Aorta (tissue), 5 donors: ENCODE data around the gene TERT. TPM values are rescaled to one million over a fixed set of nuclear protein-coding genes. Genes with fewer than 3 reads are reported as not detected.
A peak's percentile ranks its signal among the peaks of the same experiment; 100 is the strongest.
"Not testable (repeated sequence)": the region's sequence is repeated elsewhere in the genome, so short reads cannot be mapped to it uniquely, and the experiment has no call there.

Source experiments
- ATAC-seq: fragments of 200-7000 bp; cut with Tn5 transposase; one replicate; pipeline ENCODE4 v1.9.1; 2022; ENCODE audit warnings: moderate library complexity; ENCODE audit not compliant: low FRiP score
- DNase-seq, 2 donors: peaks; one replicate each; pipeline ENCODE4 v3.0.0-alpha.2; 2020
- H3K27ac ChIP-seq, 2 donors: one replicate each; pipeline ENCODE4 v1.5.1; 2013; ENCODE audit warnings: low read length in 2 of 2, mild to moderate bottlenecking in 2 of 2, moderate library complexity in 2 of 2, control low read depth in 1 of 2, inconsistent platforms in 1 of 2, low read depth in 1 of 2
- H3K27me3 ChIP-seq, 2 donors: one replicate each; pipeline ENCODE4 v1.6.1; 2013; ENCODE audit warnings: control low read depth in 1 of 2, low read length in 1 of 2, mild to moderate bottlenecking in 1 of 2, moderate library complexity in 1 of 2; ENCODE audit not compliant: insufficient read depth in 2 of 2, control insufficient read depth in 1 of 2
- H3K36me3 ChIP-seq, 2 donors: one replicate each; pipeline ENCODE4 v1.6.1; 2013; ENCODE audit warnings: control low read depth in 1 of 2, low read length in 1 of 2, mild to moderate bottlenecking in 1 of 2; ENCODE audit not compliant: insufficient read depth in 2 of 2, control insufficient read depth in 1 of 2
- H3K4me1 ChIP-seq, 2 donors: one replicate each; pipeline ENCODE4 v1.6.1; 2013; ENCODE audit warnings: low read length in 2 of 2, control low read depth in 1 of 2, mild to moderate bottlenecking in 1 of 2, moderate library complexity in 1 of 2; ENCODE audit not compliant: insufficient read depth in 2 of 2, control insufficient read depth in 1 of 2
- H3K4me3 ChIP-seq, 2 donors: one replicate each; pipeline ENCODE4 v1.5.1; 2013; ENCODE audit warnings: low read length in 2 of 2, control low read depth in 1 of 2, mild to moderate bottlenecking in 1 of 2
- H3K9me3 ChIP-seq: one replicate; pipeline ENCODE4 v1.6.1; 2013; ENCODE audit warnings: mild to moderate bottlenecking, low read length; ENCODE audit not compliant: control insufficient read depth
- WGBS, 2 donors: extraction: QIAGEN DNeasy Blood & Tissue Kit; methylation state at CpG; one replicate each; pipeline ENCODE4 v1.1.7; 2013; 5-methylcytosine and 5-hydroxymethylcytosine counted together
- intact Hi-C, 2 donors: fragments of 100-400 bp; cut with DNase I; formaldehyde crosslinking; loops; one replicate each; pipeline versions ENCODE4 v1.14.2 to v1.15.0; 2022
- polyA plus RNA-seq, 2 donors: library from polyadenylated mRNA; stranded (reverse); fragments of 200-250 nt; gene quantifications; one replicate each; pipeline ENCODE4 v1.2.3, GENCODE V29; 2013
- total RNA-seq, 2 donors: library from RNA; stranded (reverse); fragmentation: NEBNext Ultra II Directional; extraction: Animal tissue kit (Norgen Biotek cat#: 25700); gene quantifications; one replicate each; pipeline ENCODE4 v1.2.1, GENCODE V29; 2021
- donor health status: healthy with polysubstance abuse.
- donor health status: Bipolar disorder and iron deficiency.
- donor health status: DM: no; HTN: no; CAD: no.
- donor health status: DM: no; HTN: no; CAD: no.
- donor health status: DM: yes; HTN: yes; CAD: no.

The TERT gene
- total and polyA plus RNA-seq, 4 donors = not detected

DNA sequence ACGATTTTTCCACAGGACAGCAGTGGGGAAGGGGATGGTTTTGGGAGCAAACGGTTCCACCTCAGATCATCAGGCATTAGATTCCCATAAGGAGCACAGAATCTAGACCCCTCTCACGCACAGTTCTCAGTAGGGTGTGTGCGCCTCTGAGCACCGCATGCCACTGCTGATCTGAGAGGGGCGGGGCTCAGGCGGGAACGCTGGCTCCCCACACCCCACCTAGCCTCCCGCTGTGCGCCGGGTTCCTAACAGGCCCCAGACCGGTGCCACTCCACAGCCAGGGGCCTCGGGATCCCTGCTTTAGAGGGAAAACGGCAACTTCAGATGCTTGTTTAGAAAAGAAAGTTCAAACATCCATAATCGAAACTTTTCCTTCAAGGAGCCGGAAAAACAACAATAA, 20.4 kb downstream of the TERT start:
- H3K9me3 ChIP-seq = no peaks in the 10 kb centered on the region
- H3K4me1 ChIP-seq = no peaks in the 10 kb centered on the region
- H3K36me3 ChIP-seq = no peaks in the 10 kb centered on the region
- intact Hi-C loops = no loop called here
- no peaks in the 10 kb centered on the region for H3K27me3 ChIP-seq
- no peak overlapping the region for H3K4me3 ChIP-seq
- 81% methylated on average over 16 of the region's 16 CpGs for WGBS, 2 donors
- no peak overlapping the region for H3K27ac ChIP-seq
- DNase-seq (no peak), ATAC-seq (no peak)

DNA sequence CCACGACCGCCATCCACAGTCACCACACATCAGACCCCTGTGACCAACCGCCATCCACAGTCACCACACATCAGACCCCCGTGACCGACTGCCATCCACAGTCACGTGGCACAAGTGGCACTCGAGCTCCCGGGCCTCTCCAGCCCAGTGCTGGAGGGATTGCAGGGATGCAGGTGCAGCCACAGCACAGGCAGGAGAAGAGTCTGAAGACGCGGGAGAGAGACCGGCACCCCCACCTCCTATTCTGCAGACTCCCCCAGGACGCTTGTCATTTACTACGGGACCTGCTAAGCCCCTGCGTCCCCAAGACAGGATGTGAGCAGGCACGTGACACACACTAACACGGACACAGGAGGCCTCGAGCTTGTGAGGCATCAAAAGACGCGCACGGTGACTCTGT, 21.1 kb downstream of the TERT start:
- intact Hi-C loops = no loop called here
- Histone ChIP-seq H3K4me3 (no peak overlapping the region), H3K27me3 (no peaks in the 10 kb centered on the region), H3K27ac (no peak overlapping the region), H3K36me3 (no peaks in the 10 kb centered on the region), H3K4me1 (no peaks in the 10 kb centered on the region), H3K9me3 (no peaks in the 10 kb centered on the region)
- DNase-seq (no peak), ATAC-seq (no peak)
- 93 to 94% methylated on average over 20 of the region's 20 CpGs for WGBS, 2 donors

DNA sequence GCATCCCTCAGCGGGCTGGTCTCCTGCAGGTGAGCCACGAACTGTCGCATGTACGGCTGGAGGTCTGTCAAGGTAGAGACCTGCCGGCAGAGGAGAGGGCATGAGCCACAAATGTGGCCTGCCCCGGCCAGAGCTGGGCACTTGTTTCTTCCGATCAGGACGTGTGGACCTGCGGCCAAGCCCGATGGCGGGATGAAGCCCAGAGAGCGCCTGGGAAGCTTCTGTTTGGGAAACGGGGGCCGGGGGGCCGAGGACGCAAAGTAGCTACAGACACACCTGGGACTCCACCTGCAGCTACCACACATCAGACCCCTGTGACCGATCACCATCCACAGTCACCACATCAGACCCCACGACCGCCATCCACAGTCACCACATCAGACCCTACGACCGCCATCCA, 22.7 kb downstream of the TERT start:
- DNase-seq = no peak
- no peak for ATAC-seq
- WGBS, 2 donors = 96 to 97% methylated on average over 21 of the region's 21 CpGs
- intact Hi-C loops = no loop called here
- Histone ChIP-seq H3K36me3 (no peaks in the 10 kb centered on the region), H3K9me3 (no peaks in the 10 kb centered on the region), H3K4me1 (no peaks in the 10 kb centered on the region), H3K27me3 (no peaks in the 10 kb centered on the region), H3K4me3 (no peak overlapping the region), H3K27ac (no peak overlapping the region)

DNA sequence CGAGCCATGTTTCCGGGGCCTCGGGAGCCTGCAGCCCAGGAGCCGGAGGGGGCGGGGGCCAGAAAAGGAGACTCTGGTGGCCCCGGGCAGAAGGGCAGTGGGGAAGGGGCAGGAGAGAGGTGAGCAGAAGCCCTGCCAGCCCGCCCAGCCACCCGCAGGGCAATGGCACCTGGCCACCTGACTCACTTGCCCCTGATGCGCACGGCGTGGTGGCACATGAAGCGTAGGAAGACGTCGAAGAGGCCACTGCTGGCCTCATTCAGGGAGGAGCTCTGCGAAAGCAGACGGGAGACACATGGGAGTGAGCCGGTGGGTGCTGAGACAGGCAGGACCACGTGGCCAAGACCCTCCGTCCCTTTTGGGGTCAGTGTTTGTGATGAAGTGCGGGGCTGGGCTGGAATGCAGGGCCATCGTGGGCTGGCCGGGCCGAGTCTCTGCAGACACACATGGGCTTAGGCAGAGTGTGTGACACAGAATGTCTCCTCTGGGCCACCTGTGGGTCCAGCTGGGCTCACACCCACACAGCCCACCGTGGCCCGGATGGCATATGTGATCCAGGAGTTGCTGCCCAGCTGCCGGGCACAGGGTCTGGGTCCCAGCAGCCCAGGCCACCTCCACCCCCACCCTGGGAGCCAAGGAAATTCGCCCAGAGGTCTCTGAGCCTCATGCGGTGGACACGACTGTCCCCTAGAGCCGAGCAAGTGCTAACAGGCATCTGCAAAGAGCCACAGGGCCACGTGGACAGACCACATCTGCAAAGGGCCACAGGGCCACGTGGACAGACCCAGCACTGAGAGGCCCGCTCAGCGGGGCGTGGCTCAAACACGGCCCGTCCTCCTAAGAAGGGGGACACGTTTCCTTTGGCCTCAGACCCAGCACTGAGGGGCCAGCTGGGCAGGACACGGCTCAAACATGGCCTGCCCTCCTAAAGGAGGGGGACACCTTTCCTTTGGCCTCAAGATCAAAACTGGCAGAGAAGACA, 23.6 kb downstream of the TERT start:
- H3K36me3 ChIP-seq = no peaks in the 10 kb centered on the region
- WGBS, 2 donors = 90 to 91% methylated on average over 39 of the region's 39 CpGs
- no peak overlapping the region for H3K4me3 ChIP-seq
- no peaks in the 10 kb centered on the region for H3K27me3 ChIP-seq
- no peak overlapping the region for H3K27ac ChIP-seq
- intact Hi-C loops = no loop called here
- DNase-seq (no peak), ATAC-seq (peak; percentile 60)
- no peaks in the 10 kb centered on the region for H3K9me3 ChIP-seq
- no peaks in the 10 kb centered on the region for H3K4me1 ChIP-seq

DNA sequence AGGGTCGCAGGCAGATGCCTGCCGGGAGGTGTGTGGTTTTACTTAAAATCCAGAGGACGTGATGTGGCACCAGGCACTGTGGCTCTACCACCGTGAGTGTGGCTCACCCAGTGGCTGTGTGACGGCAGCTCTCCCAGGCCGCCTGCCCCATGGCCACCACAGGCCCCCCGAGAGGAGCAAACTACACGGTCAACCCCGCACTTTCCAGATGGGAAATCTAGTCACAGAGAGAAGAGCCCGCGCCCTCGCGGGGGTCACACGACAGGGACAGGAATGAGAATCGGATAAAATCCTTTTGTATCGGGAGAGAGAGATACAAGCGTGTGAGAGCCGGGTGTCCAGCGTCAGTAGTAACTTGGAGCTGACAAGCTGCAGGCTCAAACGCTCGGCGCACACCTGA, 24.4 kb downstream of the TERT start:
- Histone ChIP-seq H3K36me3 (no peaks in the 10 kb centered on the region), H3K9me3 (no peaks in the 10 kb centered on the region), H3K27ac (no peak overlapping the region), H3K27me3 (no peaks in the 10 kb centered on the region), H3K4me3 (no peak overlapping the region), H3K4me1 (no peaks in the 10 kb centered on the region)
- DNase-seq = no peak
- intact Hi-C loops = no loop called here
- ATAC-seq = no peak
- 92 to 93% methylated on average over 22 of the region's 22 CpGs for WGBS, 2 donors

DNA sequence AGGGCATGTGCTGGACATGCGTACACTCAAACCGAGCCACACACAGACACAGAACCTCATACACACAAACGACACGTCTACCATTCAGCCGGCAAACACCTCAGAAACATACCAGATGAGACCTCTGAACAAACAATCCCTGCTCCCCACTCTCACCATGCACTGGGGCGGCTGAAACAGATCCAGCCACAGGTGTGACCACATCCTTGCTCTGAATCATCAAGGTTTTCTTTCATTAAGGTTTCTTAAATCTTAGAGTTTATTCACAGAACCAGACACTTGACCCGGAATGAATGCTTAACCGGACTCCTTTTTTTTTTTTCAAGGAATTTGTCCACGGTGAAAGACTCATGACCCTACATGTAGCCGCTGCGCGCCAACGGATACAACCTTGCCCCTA, 26.2 kb downstream of the TERT start:
- 87 to 91% methylated on average over 13 of the region's 13 CpGs for WGBS, 2 donors
- H3K27ac ChIP-seq = no peak overlapping the region
- H3K27me3 ChIP-seq = no peaks in the 10 kb centered on the region
- H3K4me1 ChIP-seq = no peaks in the 10 kb centered on the region
- no peaks in the 10 kb centered on the region for H3K36me3 ChIP-seq
- intact Hi-C loops = no loop called here
- no peaks in the 10 kb centered on the region for H3K9me3 ChIP-seq
- no peak for ATAC-seq
- H3K4me3 ChIP-seq = no peak overlapping the region
- no peak for DNase-seq

DNA sequence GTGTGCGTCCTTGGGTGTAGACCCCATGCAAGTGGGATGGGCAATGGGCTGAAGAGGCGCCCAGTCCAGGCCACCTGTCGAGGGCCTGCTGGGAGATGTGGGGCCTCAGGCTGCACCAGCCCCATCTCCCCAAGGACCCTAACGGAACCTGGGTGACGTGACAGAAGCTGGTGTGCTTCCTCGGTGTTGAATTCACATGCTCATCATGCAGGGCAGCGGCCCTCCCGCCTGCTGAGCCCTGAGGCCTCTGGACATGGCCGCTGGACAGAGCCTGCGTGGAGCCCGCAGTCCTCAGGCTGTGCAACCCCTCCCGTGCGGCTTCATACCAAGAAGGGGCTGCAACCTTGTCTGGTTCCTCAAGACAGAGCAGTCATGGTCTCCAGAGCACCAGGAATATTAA, 26.8 kb downstream of the TERT start:
- Histone ChIP-seq H3K27me3 (no peaks in the 10 kb centered on the region), H3K9me3 (no peaks in the 10 kb centered on the region), H3K4me3 (no peak overlapping the region), H3K36me3 (no peaks in the 10 kb centered on the region), H3K27ac (no peak overlapping the region), H3K4me1 (no peaks in the 10 kb centered on the region)
- intact Hi-C loops = no loop called here
- no peak for ATAC-seq
- WGBS, 2 donors = 83 to 86% methylated on average over 13 of the region's 13 CpGs
- DNase-seq = no peak

DNA sequence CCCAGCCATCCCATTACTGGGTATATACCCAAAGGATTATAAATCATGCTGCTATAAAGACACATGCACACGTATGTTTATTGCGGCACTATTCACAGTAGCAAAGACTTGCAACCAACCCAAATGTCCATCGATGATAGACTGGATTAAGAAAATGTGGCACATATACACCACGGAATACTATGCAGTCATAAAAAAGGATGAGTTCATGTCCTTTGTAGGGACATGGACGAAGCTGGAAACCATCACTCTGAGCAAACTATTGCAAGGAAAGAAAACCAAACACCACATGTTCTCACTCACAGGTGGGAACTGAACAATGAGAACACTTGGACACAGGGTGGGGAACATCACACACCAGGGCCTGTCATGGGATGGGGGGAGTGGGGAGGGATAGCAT, 27.4 kb downstream of the TERT start:
- H3K27ac ChIP-seq, DNase-seq, H3K4me1 ChIP-seq, intact Hi-C loops, H3K27me3 ChIP-seq, ATAC-seq, H3K36me3 ChIP-seq, H3K4me3 ChIP-seq, H3K9me3 ChIP-seq: not testable (repeated sequence)
- WGBS, 2 donors = 89 to 94% methylated on average over 5 of the region's 5 CpGs

DNA sequence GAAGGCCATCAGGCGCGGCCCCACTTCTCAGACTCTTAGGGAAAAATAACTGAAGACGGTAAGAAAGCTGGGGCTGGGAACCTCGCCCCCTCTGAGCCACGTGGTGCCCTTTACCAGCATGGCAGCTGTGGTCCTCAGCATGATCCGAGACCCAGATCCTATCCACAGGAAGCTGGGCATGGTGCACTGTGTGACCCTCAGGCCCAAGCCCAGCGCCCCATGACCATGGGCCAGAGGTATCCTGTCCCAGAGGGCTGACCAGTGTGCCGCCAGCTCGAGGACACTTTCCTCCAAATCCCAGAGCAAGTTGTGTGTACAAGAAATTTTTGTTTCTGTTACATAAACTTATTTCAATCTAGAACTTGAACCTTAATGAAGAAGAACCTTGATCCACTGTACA, 28.1 kb downstream of the TERT start:
- DNase-seq (no peak), ATAC-seq (no peak)
- peaks cover 3% of the 10 kb centered on the region for H3K9me3 ChIP-seq
- no peak overlapping the region for H3K27ac ChIP-seq
- H3K4me1 ChIP-seq = no peaks in the 10 kb centered on the region
- no peaks in the 10 kb centered on the region for H3K36me3 ChIP-seq
- intact Hi-C loops = no loop called here
- no peak overlapping the region for H3K4me3 ChIP-seq
- no peaks in the 10 kb centered on the region for H3K27me3 ChIP-seq
- WGBS, 2 donors = 84 to 85% methylated on average over 9 of the region's 9 CpGs
